ENCODE measurements around the gene RPUSD1.
"Not testable (repeated sequence)": the region's sequence is repeated elsewhere in the genome, so short reads cannot be mapped to it uniquely, and the experiment has no call there.

The RPUSD1 gene

DNA sequence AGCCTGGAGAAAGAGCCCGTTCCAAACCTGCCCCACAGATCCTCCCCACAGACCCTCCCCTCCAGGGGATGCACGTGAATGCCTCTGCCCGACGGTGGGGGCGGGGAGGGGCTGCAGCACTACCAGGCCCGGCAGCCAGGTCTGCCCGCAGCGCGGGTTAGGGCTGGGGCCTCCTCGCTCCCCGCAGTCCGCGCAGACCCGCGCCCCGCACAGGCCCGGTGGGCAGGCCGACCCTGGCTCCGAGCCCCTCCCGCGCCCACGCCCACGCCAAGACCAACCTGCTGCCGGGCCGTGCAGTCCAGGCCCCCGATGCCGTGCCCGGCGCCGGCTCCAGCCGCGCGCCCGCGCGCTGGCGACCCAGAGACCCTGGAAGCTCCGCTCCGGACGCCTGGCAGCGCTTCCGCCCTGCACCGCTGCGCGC, at the start of gene RPUSD1:
Gene RPUSD1 (minus strand): TSS at position 404 of the 421 bp plus-strand sequence. CDS start 644 bp downstream, outside the sequence.
- DNase-seq (ENCODE audit: low read depth, low spot score) = peak; percentile 53

GRCh38 chr16:836822-837221, 48.6 kb upstream of the RPUSD1 start:
- DNase-seq (ENCODE audit: low read depth, low spot score) = not testable (repeated sequence)

GRCh38 chr16:836221-836620, 48.0 kb upstream of the RPUSD1 start:
- DNase-seq (ENCODE audit: low read depth, low spot score) = no peak

GRCh38 chr16:835373-835772, 47.2 kb upstream of the RPUSD1 start:
- DNase-seq (ENCODE audit: low read depth, low spot score) = no peak

- no peak for DNase-seq (ENCODE audit: low read depth, low spot score)
Observed at GRCh38 chr16:833411-833810, 45.2 kb upstream of the RPUSD1 start.

GRCh38 chr16:832652-833336, 44.6 kb upstream of the RPUSD1 start:
- DNase-seq (ENCODE audit: low read depth, low spot score) = no peak

GRCh38 chr16:831571-832413, 43.6 kb upstream of the RPUSD1 start:
- DNase-seq (ENCODE audit: low read depth, low spot score) = no peak

DNA sequence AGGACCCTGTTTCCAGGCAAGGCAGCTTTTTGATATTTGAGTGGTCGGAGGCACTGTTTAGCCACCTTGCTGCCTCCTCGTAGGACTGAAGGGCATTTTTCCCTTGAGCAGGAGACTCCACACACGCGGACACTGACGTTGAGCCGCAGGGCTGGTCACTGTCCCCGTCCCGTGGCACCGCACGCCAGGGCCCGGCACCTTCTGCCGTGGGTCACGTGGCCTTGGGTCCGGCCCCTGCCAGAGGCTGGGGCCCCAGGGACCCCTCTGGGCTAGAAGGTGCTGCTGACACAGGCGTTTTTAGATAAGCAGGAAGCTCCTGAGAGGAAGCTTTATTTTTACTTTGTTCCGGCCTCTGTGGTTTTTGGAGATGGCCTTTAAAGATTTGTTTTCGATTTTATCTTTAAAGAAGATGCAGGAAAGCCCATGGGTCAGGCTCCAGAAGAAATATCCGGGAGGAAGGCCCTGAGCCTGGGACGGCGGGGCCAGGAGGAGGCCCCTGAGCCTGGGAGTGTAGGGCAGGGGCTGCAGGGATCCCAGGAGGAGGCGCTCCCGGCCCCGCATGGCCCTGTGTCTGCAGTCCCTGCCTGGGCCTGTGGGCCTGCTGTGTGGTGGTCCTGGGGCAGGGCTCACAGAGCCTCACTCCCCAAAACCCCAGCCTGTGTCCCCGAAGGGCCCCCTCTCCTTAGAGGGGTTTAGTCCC, 42.8 kb upstream of the RPUSD1 start:
- no peak for DNase-seq (ENCODE audit: low read depth, low spot score)

GRCh38 chr16:830107-830870, 42.1 kb upstream of the RPUSD1 start:
- DNase-seq (ENCODE audit: low read depth, low spot score) = no peak

- no peak for DNase-seq (ENCODE audit: low read depth, low spot score)
Observed at GRCh38 chr16:828891-829290, 40.7 kb upstream of the RPUSD1 start.

DNA sequence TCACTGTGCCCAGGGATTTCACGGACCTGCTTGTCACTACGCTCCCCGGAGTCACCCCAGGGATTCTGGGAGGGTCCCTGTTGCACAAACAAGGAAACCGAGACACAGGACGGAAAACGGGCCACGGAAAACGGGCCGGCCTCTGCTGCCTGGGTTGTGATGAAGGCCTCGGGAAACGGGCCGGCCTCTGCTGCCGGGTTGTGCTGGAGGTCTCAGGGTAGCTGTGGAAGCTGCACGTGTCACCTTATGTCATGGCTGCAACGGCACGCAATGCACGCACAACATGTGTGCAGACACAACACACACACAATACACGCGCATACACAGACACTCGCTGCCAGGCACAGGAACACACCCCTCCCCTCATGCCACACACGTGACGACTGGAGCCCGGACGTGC, 39.3 kb upstream of the RPUSD1 start:
- DNase-seq (ENCODE audit: low read depth, low spot score) = no peak

- DNase-seq (ENCODE audit: low read depth, low spot score) = no peak
Observed at GRCh38 chr16:825341-826061, 37.3 kb upstream of the RPUSD1 start.

DNA sequence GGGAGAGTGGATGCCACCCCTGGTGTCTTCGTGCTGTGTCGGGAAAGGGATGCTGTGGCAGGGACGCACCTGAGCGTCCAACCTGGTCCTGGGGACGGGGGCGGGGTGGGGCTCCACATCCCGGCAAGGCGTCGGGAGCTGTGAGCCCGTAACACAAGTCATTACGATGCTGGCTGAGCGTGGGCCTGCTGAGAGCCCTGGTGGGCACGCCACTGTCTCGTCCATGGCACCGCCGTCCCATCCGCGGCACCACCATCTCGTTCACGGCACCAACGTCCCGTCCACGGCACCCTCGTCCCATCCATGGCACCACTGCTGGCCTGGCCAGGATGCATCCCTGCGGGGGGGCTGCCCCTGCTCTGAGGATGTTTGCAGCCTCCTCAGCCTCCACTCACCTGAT, 36.4 kb upstream of the RPUSD1 start:
- DNase-seq (ENCODE audit: low read depth, low spot score) = no peak

GRCh38 chr16:824194-824593, 36.0 kb upstream of the RPUSD1 start:
- DNase-seq (ENCODE audit: low read depth, low spot score) = no peak

- no peak for DNase-seq (ENCODE audit: low read depth, low spot score)
Observed at GRCh38 chr16:822909-823297, 34.7 kb upstream of the RPUSD1 start.

GRCh38 chr16:822174-822908, 34.2 kb upstream of the RPUSD1 start:
- DNase-seq (ENCODE audit: low read depth, low spot score) = no peak

DNA sequence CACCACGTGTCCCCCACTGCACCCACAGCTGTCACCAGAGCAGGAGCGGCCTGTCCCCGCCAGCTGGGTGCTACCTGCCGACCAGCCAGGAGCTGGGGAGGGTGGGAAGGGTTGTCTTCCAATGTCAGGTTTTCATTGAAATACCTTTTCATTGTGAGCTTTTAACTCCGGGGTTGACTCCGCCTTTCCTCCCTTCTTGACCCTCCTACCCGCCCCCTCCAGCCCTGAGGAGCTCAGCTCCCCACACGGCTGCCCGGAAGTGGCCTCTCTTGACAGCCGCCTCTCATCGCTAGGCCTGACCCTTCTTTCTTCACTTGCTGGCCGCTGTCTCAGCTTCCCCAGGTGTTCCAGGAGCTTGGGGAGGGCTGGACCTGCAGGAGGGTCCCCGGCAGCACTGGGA, 33.6 kb upstream of the RPUSD1 start:
- DNase-seq (ENCODE audit: low read depth, low spot score) = no peak

DNA sequence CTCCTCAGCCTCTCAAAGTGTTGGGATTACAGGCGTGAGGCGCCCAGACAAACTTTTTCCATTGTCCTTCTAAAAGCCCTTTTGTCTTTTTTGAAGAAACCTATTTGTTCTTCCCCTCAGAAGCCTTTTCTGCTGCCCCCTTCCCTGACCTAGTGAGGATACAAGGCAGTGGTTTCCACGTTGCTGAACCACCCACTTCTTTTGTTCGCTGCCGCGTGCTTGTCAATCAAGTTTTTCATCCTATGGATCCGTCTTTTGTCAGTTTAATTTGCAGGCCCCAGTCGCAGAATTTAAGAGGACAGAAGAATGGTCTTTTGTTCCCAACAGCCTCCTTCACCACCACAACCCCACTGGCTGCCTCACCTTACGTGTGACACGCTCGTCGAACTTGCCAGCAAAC, 32.6 kb upstream of the RPUSD1 start:
- DNase-seq (ENCODE audit: low read depth, low spot score) = peak; percentile 66

GRCh38 chr16:820044-820408, 31.8 kb upstream of the RPUSD1 start:
- DNase-seq (ENCODE audit: low read depth, low spot score) = not testable (repeated sequence)

GRCh38 chr16:819336-820043, 31.3 kb upstream of the RPUSD1 start:
- no peak for DNase-seq (ENCODE audit: low read depth, low spot score)

All from ELF-1 (cell line).